K562 (cell line): ENCODE results near the gene MET.

Source experiments
- CTCF ChIP-seq, 3 experiments: IDR thresholded peaks in 2 of 3; conservative IDR thresholded peaks in 1 of 3; 2 replicates each; pipeline ENCODE4 v1.5.1; 2011 to 2012; ENCODE audit warnings: low read length in 3 of 3, mild to moderate bottlenecking in 3 of 3, control low read depth in 2 of 3, improper control_type of control experiment in 1 of 3, inconsistent platforms in 1 of 3, low read depth in 1 of 3, mixed read lengths in 1 of 3, moderate library complexity in 1 of 3; ENCODE audit not compliant: insufficient read depth in 2 of 3
- GABPB2 ChIP-seq: fragments of 250-450 bp; sonication (Bioruptor Pico); conservative IDR thresholded peaks from 2 replicates; pipeline ENCODE4 v1.5.1; 2021; ENCODE audit warnings: mild to moderate bottlenecking
- MAZ ChIP-seq, 2 experiments: fragments of 450-650 bp in 1 of 2; sonication (generic) in 1 of 2; formaldehyde crosslinking; IDR thresholded peaks in 1 of 2; conservative IDR thresholded peaks in 1 of 2; 2 replicates each; pipeline versions ENCODE4 v1.4.0 to v1.5.0; 2020; ENCODE audit warnings: mild to moderate bottlenecking in 1 of 2, missing genetic modification reagents in 1 of 2
- SRF ChIP-seq, 2 experiments: fragments of 250-450, 450-650 bp in 1 of 2; sonication (Bioruptor Pico) in 1 of 2; sonication (generic) in 1 of 2; formaldehyde crosslinking; IDR thresholded peaks; 2 replicates each; pipeline versions ENCODE4 v1.5.0 to v1.5.1; 2020 to 2022; ENCODE audit warnings: mild to moderate bottlenecking in 1 of 2, missing genetic modification reagents in 1 of 2
- ZNF184 ChIP-seq: sonication (generic); formaldehyde crosslinking; IDR thresholded peaks from 2 replicates; pipeline ENCODE4 v1.5.0; 2020; ENCODE audit warnings: missing genetic modification reagents
- ZNF232 ChIP-seq: sonication (generic); formaldehyde crosslinking; IDR thresholded peaks from 2 replicates; pipeline ENCODE4 v1.8.0; 2022; ENCODE audit warnings: mild to moderate bottlenecking, missing genetic modification reagents

DNA sequence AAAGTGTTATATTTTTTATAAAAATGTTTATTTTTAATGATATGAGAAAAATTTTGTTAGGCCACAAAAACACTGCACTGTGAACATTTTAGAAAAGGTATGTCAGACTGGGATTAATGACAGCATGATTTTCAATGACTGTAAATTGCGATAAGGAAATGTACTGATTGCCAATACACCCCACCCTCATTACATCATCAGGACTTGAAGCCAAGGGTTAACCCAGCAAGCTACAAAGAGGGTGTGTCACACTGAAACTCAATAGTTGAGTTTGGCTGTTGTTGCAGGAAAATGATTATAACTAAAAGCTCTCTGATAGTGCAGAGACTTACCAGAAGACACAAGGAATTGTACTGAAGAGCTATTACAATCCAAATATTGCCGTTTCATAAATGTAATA is 125.6 kb downstream of the MET start:
- TF ChIP-seq ZNF232 (CRISPR knock-in tag): no peak
- no peak for TF ChIP-seq ZNF184
- TF ChIP-seq MAZ (CRISPR knock-in tag; conservative IDR thresholded peaks at IDR 0.05 in 1 of 2, IDR thresholded peaks at IDR 0.05 in 1 of 2): no peak
- TF ChIP-seq GABPB2: no peak
- TF ChIP-seq CTCF (IDR thresholded peaks at IDR 0.05 in 2 of 3, conservative IDR thresholded peaks at IDR 0.05 in 1 of 3; ENCODE audit: insufficient read depth in 2 of 3, low read depth in 1 of 3, low read length in 3 of 3): no peak
- TF ChIP-seq SRF (CRISPR knock-in tag; IDR thresholded peaks at IDR 0.05): no peak
